ENCODE results near the gene PPP1R26. TPM values are rescaled to one million over a fixed set of nuclear protein-coding genes. Genes with fewer than 3 reads are reported as not detected.

The PPP1R26 gene
- total and polyA plus RNA-seq, 2 of the 4 experiments (the other 2 are of a cell fraction): 3.8 to 5.6 TPM

- no peak overlapping the region for H3K4me3 ChIP-seq (ENCODE audit: insufficient read depth, low read depth, low read length)
- dilution Hi-C loops (cut with HindIII; ENCODE audit: low sequenced_read_pairs, unreplicated experiment): no loop called here
- H3K18ac ChIP-seq (ENCODE audit: low read depth, low read length): no peak overlapping the region
- H3K27me3 ChIP-seq (ENCODE audit: control insufficient read depth, insufficient read depth, low read length): no peaks in the 10 kb centered on the region
- H4K5ac ChIP-seq (ENCODE audit: low read depth, low read length): no peak overlapping the region
- no peaks in the 10 kb centered on the region for H3K9me3 ChIP-seq (ENCODE audit: control insufficient read depth, insufficient read depth, low read length)
- no peak overlapping the region for H2AFZ ChIP-seq (replicated peaks; ENCODE audit: low read length, poor library complexity)
- no peaks in the 10 kb centered on the region; the same call in 1 of the 2 replicates for H3K9me1 ChIP-seq (ENCODE audit: insufficient read depth, low read length)
- no peaks in the 10 kb centered on the region; the same call in 1 of the 2 replicates for H4K20me1 ChIP-seq (ENCODE audit: insufficient read depth, low read length)
- no peak for DNase-seq
- H2BK120ac ChIP-seq (ENCODE audit: low read depth, low read length): no peak overlapping the region
- POLR2A ChIA-PET (ENCODE audit: unreplicated experiment): no interaction called here
- H3K56ac ChIP-seq (ENCODE audit: extremely low read depth, insufficient read depth, low read length): no peak overlapping the region
- H2AK5ac ChIP-seq (ENCODE audit: low read depth, low read length): no peak overlapping the region
- TF ChIP-seq USF2 (IDR thresholded peaks at IDR 0.05; ENCODE audit: low read depth, low read length) (no peak), CEBPB (IDR thresholded peaks at IDR 0.05; ENCODE audit: low read depth, low read length) (no peak), RFX5 (IDR thresholded peaks at IDR 0.05; ENCODE audit: low read depth, low read length) (no peak), RCOR1 (IDR thresholded peaks at IDR 0.05; ENCODE audit: insufficient replicate concordance, low read length) (no peak), CHD1 (IDR thresholded peaks at IDR 0.05; ENCODE audit: low read depth, low read length) (no peak), MAZ (IDR thresholded peaks at IDR 0.05; ENCODE audit: borderline replicate concordance, low read depth, low read length) (no peak), FOS (IDR thresholded peaks at IDR 0.05; ENCODE audit: low read depth, low read length) (no peak), CTCF (conservative IDR thresholded peaks at IDR 0.05; ENCODE audit: low read depth, low read length) (no peak), MXI1 (IDR thresholded peaks at IDR 0.05; ENCODE audit: borderline replicate concordance, low read depth, low read length) (no peak), RAD21 (IDR thresholded peaks at IDR 0.05; ENCODE audit: low read length) (no peak)
- H3K9ac ChIP-seq (ENCODE audit: low read depth, low read length): no peak overlapping the region
- H2BK5ac ChIP-seq (ENCODE audit: low read depth, low read length, poor library complexity, severe bottlenecking): no peak overlapping the region
- peaks cover 4 to 9% of the 10 kb centered on the region in 2 experiments; a peak in 1 of 4 replicates for H3K79me1 ChIP-seq (ENCODE audit: low read depth in 1 of 2, low read length in 2 of 2)
- no peak overlapping the region for H2AK9ac ChIP-seq (replicated peaks; ENCODE audit: low read depth, low read length, poor library complexity)
- no peak overlapping the region for H2BK20ac ChIP-seq (ENCODE audit: low read depth, low read length)
- 93% methylated on average over 29 of the region's 33 CpGs; no CpG with 5 or more reads in 1 of the 2 experiments for WGBS, 2 experiments (ENCODE audit: extremely low coverage in 2 of 2, insufficient read length in 1 of 2)
- H3K14ac ChIP-seq (replicated peaks; ENCODE audit: low read depth, low read length): no peak overlapping the region
- H3K4me2 ChIP-seq (ENCODE audit: low read depth, low read length): no peak overlapping the region
- H3K4ac ChIP-seq (ENCODE audit: low read depth, low read length): no peak overlapping the region
- no peaks in the 10 kb centered on the region; the same call in 1 of the 2 replicates for H3K4me1 ChIP-seq (ENCODE audit: control insufficient read depth, insufficient read depth, low read length)
- H3K23ac ChIP-seq (ENCODE audit: low read depth, low read length): no peak overlapping the region
- intact Hi-C loops (cut with micrococcal nuclease): no loop called here
- H3K36me3 ChIP-seq (ENCODE audit: control insufficient read depth, insufficient read depth, low read length): peaks cover 36% of the 10 kb centered on the region
- no peak overlapping the region for H4K8ac ChIP-seq (ENCODE audit: low read depth in 2 of 2, low read length in 2 of 2)
- H3K27ac ChIP-seq (ENCODE audit: insufficient read depth, low read length): no peak overlapping the region
- in situ Hi-C loops (cut with MboI; ENCODE audit: low sequenced_read_pairs): no loop called here
- CTCF ChIA-PET: no interaction called here
- H2BK15ac ChIP-seq (ENCODE audit: low read depth, low read length): no peak overlapping the region
- no peak for ATAC-seq (ENCODE audit: low read depth)
- H4K91ac ChIP-seq (ENCODE audit: insufficient read depth, low read depth, low read length): no peak overlapping the region
- no TSS peak for BruUV-seq (replicated peaks)
These were observed 6.9 kb downstream of the PPP1R26 start for GRCh38 chr9:135486267-135487065.
